GM19468 (cell line): ENCODE results near the gene UBQLNL.

Source experiments
- ATAC-seq: cut with Tn5 transposase; IDR thresholded peaks from one replicate; pipeline ENCODE4 v1.9.1; 2021; ENCODE audit warnings: mild to moderate bottlenecking, moderate library complexity, moderate number of reproducible peaks; ENCODE audit not compliant: unreplicated experiment; ENCODE audit errors: extremely low read depth

The UBQLNL gene

GRCh38 chr11:5508605-5509004 lies 7.9 kb downstream of the UBQLNL start:
- ATAC-seq: no peak

- ATAC-seq: no peak
These were observed 8.6 kb downstream of the UBQLNL start for GRCh38 chr11:5507933-5508305.

- ATAC-seq: no peak
These were observed 9.1 kb downstream of the UBQLNL start for GRCh38 chr11:5507177-5507932.

- no peak for ATAC-seq
These were observed 11.0 kb downstream of the UBQLNL start for GRCh38 chr11:5505363-5506048.

- no peak for ATAC-seq
These were observed 12.0 kb downstream of the UBQLNL start for GRCh38 chr11:5504403-5504921.

- ATAC-seq: no peak
These were observed 16.1 kb downstream of the UBQLNL start for GRCh38 chr11:5500393-5500801.

GRCh38 chr11:5499671-5500070 lies 16.8 kb downstream of the UBQLNL start:
- ATAC-seq: no peak

GRCh38 chr11:5489576-5490357 lies 26.7 kb downstream of the UBQLNL start:
- ATAC-seq: no peak

GRCh38 chr11:5488798-5489399 lies 27.6 kb downstream of the UBQLNL start:
- ATAC-seq: no peak

- no peak for ATAC-seq
These were observed 28.1 kb downstream of the UBQLNL start, which contains the start of gene OR52D1 for GRCh38 chr11:5488385-5488784. Gene OR52D1, plus strand, starts transcription at chr11:5488685. Its CDS starts 22 bp downstream, at chr11:5488707.

GRCh38 chr11:5486421-5486820 lies 30.1 kb downstream of the UBQLNL start:
- ATAC-seq: no peak

- ATAC-seq: no peak
These were observed 30.5 kb downstream of the UBQLNL start for GRCh38 chr11:5486003-5486402.

GRCh38 chr11:5476186-5476819 lies 40.2 kb downstream of the UBQLNL start:
- no peak for ATAC-seq

- ATAC-seq: no peak
These were observed 42.6 kb downstream of the UBQLNL start for GRCh38 chr11:5473921-5474320.

GRCh38 chr11:5467527-5467926 lies 49.0 kb downstream of the UBQLNL start:
- no peak for ATAC-seq
